ENCODE results near the gene FGR.

Gene FGR

DNA sequence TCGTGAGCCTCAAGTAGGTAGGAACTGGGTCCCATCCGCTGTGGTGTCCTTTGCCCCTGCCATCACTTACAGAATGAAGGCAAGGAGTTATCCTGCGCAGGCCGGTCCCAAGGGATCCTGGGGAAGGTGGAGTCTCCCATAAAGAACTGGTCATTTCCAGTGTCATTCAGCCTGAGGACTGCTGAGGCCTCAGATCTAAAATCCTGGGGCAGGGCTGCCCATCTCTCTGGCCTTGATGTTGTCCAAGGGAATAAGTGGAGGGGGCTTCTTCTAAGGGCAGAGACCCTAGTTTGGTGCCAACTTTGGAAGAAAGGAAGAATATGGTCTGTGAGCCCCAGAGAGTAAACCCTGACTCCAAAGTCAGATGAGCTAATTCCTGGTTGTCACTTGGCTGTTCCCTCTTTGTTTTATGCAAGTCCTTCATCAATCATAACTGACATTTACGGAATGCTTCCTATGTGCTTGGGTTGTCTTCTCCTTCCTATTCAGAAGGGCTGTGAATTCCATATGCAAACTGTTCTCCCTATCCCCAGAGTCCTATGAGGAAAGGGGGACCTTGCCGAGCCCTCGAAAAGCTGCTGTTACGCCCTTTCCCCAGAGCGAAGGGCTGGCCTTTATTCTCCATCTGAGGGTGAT, 30.1 kb upstream of the FGR start:
- Mint-ChIP-seq H3K36me3 (ENCODE audit: low read depth) (peaks cover 5% of the 10 kb centered on the region), H3K4me3 (no peak overlapping the region), H3K9me3 (no peaks in the 10 kb centered on the region), H3K4me1 (peaks cover 50% of the 10 kb centered on the region), H3K27me3 (no peaks in the 10 kb centered on the region), H3K27ac (no peak overlapping the region)
- ATAC-seq (no peak), DNase-seq (no peak)

DNA sequence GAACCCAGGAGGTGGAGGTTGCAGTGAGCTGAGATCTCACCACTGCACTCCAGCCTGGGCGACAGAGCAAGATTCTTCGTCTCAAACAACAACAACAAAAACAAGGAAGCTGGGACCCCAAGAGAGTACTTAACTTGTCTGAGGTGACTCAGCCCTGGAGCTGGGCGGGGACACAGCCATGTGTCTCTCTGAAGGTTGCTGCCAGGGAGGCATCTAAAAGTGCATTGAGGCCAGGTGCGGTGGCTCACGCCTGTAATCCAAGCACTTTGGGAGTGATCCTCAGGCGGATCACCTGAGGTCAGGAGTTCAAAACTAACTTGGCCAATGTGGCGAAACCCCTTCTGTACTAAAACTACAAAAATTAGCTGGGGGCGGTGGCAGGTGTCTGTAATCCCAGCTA, 29.3 kb upstream of the FGR start:
- no peak for DNase-seq
- H3K36me3 Mint-ChIP-seq (ENCODE audit: low read depth): peaks cover 5% of the 10 kb centered on the region
- no peaks in the 10 kb centered on the region for H3K27me3 Mint-ChIP-seq
- H3K4me3 Mint-ChIP-seq: no peak overlapping the region
- peaks cover 47% of the 10 kb centered on the region for H3K4me1 Mint-ChIP-seq
- no peak overlapping the region for H3K27ac Mint-ChIP-seq
- H3K9me3 Mint-ChIP-seq: no peaks in the 10 kb centered on the region
- no peak for ATAC-seq

DNA sequence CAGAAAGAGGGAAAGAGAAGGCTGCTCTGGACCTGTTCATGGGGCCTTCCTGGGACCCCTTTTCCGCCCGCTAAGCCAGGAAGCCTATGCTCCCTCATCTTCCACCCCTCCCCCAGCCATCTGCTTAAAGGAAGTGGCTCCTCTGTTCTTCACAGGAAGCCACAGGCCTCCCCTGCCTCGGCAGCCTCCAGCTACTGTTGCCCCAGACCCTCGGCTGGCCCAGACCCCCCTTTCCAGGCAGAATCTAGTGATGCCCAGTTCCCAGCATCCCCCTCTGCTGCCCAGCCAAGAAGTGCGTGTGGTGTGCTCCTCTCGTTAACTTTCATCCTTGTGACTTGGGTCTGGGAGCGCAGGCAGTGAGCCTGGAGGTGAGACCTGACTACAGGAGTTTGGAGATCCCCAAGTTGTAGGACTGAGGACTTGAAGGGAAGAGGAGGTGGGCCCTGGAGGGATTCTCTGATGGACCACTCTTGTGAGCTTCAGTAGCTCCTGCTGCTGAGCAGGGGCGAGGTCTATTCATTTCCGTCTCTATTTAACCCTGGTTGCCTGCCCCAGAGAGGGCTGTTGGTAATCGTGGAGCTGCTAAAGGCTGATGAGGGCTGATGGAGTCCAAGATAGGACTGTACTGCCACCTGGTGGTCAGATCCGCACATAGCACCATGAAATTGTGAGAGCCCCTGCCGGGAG, 27.9 kb upstream of the FGR start:
- Mint-ChIP-seq H3K9me3 (no peaks in the 10 kb centered on the region), H3K4me1 (peaks cover 53% of the 10 kb centered on the region)
- ATAC-seq: peak; percentile 82

DNA sequence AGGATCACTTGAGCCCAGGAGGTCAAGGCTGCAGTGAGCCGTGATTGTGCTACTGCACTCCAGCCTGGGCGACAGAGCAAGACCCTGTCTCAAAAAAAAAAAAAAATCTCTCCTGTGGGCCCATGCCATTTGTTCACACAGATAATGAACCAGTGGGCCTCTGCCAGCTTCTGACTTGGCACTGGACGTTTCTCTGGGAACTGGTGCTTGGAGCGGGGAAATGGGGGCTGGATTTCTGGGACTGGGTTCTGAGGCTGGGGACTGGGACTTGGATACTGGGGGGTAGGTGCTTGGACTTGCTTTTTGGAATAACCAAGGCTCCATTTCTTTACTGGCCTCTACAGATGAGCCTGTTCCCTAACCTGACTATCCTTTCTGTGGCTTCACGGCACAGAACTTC, 27.3 kb upstream of the FGR start:
- Mint-ChIP-seq H3K36me3 (ENCODE audit: low read depth) (peaks cover 2% of the 10 kb centered on the region), H3K27me3 (no peaks in the 10 kb centered on the region), H3K9me3 (no peaks in the 10 kb centered on the region), H3K27ac (peak overlapping the region; percentile 97), H3K4me1 (peaks cover 51% of the 10 kb centered on the region), H3K4me3 (peak overlapping the region; percentile 58)
- DNase-seq (no peak), ATAC-seq (no peak)

More for the DNA sequence above, 27.9 kb upstream of the FGR start:
- Mint-ChIP-seq H3K27me3 (no peaks in the 10 kb centered on the region), H3K27ac (peak overlapping the region; percentile 97), H3K36me3 (ENCODE audit: low read depth) (peaks cover 5% of the 10 kb centered on the region), H3K4me3 (peak overlapping the region; percentile 58)
- peak; percentile 93 for DNase-seq

DNA sequence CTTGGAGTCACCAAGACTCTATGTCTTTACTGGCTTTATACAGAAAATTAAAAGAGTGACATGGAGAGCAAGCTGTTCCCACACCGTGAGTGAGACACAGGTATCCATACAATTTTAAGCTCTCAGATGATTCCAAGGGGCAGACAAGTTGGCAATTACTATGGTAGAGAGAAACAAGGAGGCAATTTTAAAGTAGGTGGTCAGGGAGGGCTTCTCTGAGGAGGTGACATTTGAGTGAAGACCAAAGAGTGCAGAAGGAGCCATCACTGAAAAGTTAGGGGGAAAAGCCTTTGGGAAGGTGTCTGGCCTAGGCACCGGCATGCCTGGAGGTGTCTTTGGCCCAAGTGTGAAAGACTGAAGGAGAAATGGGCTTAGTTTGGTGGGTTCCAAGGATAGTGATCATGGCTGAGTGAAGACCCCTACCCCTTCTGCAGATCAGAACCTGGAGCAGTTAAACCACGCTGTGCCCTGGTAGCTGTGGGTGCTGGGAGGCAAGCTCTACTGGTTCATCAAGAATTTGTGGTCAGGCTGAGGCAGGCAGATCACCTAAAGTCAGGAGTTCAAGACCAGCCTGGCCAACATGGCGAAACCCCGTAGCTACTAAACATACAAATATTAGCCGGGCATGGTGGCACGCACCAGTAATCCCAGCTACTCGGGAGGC, 26.6 kb upstream of the FGR start:
- DNase-seq (no peak), ATAC-seq (no peak)
- Mint-ChIP-seq H3K27ac (peak overlapping the region; percentile 81), H3K36me3 (ENCODE audit: low read depth) (peaks cover 2% of the 10 kb centered on the region), H3K4me3 (peak overlapping the region; percentile 1), H3K27me3 (no peaks in the 10 kb centered on the region), H3K9me3 (no peaks in the 10 kb centered on the region), H3K4me1 (peaks cover 51% of the 10 kb centered on the region)

DNA sequence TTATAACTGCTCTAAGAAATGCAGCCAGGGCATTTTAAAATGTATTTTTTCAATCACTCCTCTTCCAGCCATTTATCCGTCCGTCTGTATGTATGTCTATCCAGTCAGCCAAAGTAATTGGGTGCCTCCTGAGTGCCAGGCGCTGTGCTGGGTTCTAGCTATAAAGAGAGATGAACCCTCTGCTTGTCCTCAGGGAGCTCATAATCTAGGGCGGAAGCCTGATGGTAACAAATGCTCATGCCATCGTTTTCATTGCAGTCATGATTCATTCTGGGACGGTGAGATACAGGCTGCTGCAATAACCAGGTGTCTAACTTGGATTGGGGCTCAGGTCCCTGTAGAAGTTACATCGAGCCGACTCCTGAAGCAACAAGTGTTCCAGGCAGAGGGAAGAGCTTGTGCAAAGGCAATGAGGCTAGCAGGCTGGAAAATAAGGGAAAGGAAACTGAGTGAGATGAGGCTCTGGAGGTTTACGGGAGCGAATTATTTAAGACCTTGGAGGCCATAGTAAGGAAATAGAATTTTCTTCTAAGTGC, 25.4 kb upstream of the FGR start:
- ATAC-seq (no peak), DNase-seq (no peak)
- H3K27me3 Mint-ChIP-seq: no peaks in the 10 kb centered on the region
- H3K36me3 Mint-ChIP-seq (ENCODE audit: low read depth): no peaks in the 10 kb centered on the region
- H3K9me3 Mint-ChIP-seq: no peaks in the 10 kb centered on the region
- peaks cover 55% of the 10 kb centered on the region for H3K4me1 Mint-ChIP-seq
- peak overlapping the region; percentile 77 for H3K4me3 Mint-ChIP-seq
- H3K27ac Mint-ChIP-seq: peak overlapping the region; percentile 81

DNA sequence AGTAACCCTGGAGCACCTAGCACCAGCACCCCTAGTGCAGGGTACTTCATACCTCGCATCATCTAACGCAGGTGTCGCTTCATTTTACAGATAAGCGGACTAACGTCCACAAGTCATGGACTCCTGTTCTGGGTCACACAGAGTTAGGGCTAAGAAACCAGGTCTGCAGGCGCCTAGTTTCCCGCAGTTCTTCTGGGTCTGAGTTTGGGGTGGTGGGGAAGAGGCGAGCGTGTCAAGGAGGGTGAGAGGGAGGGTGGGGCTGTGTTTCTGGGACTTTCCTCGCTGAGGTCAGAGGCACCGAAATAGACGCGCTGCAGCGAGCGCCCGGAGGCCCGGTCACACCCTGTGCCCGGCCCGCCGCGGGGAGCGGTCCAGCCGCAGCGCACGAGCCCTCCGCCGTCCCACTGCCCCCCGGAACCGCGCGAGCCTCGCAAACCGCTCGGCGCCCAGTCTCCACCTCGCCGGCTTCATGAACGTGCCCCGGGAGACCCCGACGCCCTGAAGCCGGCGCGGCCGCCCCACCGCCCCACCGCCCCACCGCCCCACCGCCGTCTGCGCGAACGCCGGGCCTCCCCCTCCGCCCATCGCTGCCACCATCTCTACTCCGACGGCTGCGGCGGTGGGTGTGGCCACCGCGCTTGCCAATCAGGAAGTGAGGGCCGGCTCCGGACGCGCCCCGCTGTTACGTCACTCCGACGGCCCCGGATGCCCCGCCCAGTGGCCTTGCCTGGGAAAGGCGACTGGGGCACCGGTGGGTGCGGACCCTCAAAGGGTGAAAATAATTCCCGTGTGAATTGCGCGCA, 24.7 kb upstream of the FGR start:
- Mint-ChIP-seq H3K4me3 (peak overlapping the region; percentile 77), H3K4me1 (peaks cover 59% of the 10 kb centered on the region), H3K9me3 (no peaks in the 10 kb centered on the region), H3K27ac (peak overlapping the region; percentile 93), H3K27me3 (no peaks in the 10 kb centered on the region), H3K36me3 (ENCODE audit: low read depth) (no peaks in the 10 kb centered on the region)
- peak; percentile 47 for ATAC-seq
- DNase-seq: peak; percentile 93

DNA sequence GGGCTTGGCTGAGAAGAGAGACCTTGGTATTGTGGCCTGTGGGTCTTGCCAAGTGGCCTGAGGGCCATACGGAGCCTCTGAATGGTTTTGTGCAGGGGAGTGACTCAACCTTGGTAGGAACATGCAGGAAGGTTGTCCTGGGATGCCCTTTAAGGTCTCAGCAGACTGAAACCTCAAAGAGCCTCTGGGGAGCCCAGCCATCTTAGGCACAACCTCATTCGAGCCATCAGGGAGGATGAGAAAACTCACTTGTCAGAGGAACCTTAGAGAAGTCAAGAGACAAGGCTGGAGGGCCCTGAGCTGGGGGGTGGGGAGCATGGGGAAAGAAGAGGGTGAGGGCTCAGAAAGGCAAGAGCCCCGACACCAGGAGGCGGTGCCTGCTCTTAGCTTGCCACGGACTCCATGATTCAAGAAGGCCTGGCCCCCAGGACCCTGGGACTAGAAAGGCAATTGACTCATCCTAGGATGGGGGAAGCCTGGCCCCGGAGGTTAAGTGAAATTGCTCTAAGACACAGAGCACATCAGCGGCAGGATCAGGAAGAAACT, 24.0 kb upstream of the FGR start:
- Mint-ChIP-seq H3K27me3 (no peaks in the 10 kb centered on the region), H3K27ac (peak overlapping the region; percentile 93), H3K36me3 (ENCODE audit: low read depth) (no peaks in the 10 kb centered on the region), H3K4me1 (peaks cover 59% of the 10 kb centered on the region), H3K4me3 (peak overlapping the region; percentile 77), H3K9me3 (no peaks in the 10 kb centered on the region)
- DNase-seq (peak; percentile 58), ATAC-seq (peak; percentile 50)

DNA sequence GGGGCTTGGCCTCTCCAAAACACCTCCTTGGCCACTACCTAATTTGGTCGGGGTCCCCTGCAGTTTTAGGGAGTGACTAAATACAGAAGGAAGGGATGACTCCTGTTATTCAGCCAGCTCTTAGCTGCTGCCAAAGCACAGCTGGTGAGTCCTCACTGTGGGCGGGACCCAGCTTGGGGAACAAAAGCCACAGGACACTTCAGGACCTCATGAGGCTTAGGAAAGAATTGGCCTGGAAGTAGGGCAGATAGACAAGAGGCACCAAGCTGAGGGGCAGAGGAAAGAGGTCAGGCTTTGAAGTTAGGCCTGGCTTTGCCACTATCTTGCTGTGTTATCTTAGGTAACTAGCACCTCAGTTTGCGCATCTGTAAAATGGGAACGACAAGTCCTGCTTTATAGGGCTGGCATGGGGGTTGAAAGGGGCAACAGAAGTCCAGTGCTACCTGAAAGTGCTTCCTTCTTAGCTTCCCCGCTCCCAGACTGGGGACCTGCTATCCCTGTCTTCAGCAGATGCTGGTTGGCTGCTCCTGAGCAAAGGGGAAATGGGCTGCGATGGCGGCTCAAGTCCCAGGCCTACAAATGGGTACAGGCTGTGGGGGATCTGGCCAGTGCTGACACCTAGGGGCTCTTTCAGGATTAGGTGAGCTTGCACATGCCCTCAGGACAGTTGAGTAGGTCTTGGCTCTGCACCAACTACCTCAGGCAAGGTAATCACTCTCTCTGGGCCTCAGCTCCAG, 21.3 kb upstream of the FGR start:
- peaks cover 40% of the 10 kb centered on the region for H3K4me1 Mint-ChIP-seq
- ATAC-seq (no peak), DNase-seq (no peak)
- peak overlapping the region; percentile 18 for H3K27ac Mint-ChIP-seq
- no peak overlapping the region for H3K4me3 Mint-ChIP-seq
- H3K27me3 Mint-ChIP-seq: no peaks in the 10 kb centered on the region
- no peaks in the 10 kb centered on the region for H3K36me3 Mint-ChIP-seq (ENCODE audit: low read depth)
- no peaks in the 10 kb centered on the region for H3K9me3 Mint-ChIP-seq

DNA sequence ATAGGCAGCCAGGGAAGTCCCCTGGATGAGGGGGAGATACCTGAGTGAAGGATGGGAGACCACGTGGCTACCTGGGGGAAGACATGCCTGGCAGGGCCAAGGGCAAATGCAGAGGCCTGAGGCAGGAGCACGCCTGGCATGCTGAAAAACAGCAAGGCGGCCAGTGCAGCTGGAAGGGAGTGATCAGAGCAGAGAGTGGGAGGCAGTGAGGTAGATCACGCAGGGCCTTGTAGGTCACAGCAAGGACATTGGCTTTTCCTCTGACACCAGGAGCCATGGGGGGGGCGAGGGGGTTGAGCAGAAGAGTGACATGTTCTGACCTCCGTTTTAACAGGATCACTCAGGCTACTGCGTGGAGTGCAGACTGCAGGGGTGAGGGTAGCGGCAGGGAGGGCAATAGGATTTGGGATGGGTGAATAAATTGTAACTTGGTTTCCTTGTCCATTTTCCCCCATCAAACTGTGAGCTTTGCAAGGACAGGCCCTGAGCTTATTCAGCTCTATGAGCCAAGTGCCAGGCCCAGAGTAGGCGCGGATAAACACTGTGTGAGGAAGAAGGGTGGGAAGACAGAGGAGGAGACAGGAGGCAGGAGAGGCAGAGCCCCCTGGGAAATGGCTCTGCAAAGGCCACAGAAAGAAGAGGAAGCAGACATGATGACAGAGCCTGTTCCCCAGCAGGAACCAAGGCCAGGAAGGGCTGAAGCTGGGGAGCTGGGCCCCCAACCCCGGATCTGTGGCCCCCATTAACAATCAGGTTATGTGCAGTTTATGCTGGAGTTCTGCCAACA, 20.4 kb upstream of the FGR start:
- Mint-ChIP-seq H3K4me1 (peaks cover 40% of the 10 kb centered on the region), H3K27ac (peak overlapping the region; percentile 72), H3K4me3 (no peak overlapping the region), H3K27me3 (no peaks in the 10 kb centered on the region), H3K36me3 (ENCODE audit: low read depth) (no peaks in the 10 kb centered on the region), H3K9me3 (no peaks in the 10 kb centered on the region)
- ATAC-seq (no peak), DNase-seq (no peak)

DNA sequence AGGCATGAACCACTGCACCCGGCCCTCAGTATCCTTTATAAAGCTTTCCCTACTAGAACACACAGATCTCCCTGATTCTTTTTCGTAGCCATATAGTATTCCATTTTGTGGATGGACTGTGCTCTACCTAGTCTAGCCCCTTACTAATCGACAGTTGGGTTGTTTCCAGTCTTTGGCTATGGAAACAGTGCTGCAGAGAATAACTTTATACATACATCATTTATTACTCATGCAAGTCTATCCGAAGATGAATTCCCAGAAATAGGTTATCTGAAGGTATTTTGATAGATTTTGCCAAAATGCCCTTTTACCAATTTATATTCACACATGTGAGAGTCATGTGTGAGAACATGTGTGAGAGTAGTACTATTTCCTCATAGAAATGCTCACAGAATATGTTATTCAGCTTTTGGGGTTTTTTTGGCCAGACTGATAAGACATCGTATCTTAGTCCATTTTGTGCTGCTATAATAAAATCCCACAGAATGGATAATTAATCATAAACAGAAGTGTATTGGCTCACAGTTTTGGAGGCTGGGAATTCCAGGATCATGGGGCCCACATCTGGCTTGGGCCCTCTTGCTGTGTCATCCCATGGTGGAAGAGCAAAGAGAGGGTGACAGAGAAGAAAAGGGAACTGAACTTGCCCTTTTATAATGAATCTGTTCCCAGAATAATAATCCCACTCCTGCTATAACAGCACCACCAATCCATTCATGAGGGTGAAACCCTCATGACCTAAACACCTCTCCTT, 17.3 kb upstream of the FGR start:
- Mint-ChIP-seq H3K9me3 (no peaks in the 10 kb centered on the region), H3K36me3 (ENCODE audit: low read depth) (no peaks in the 10 kb centered on the region), H3K4me3 (no peak overlapping the region), H3K27me3 (no peaks in the 10 kb centered on the region), H3K27ac (no peak overlapping the region), H3K4me1 (peaks cover 28% of the 10 kb centered on the region)
- DNase-seq (no peak), ATAC-seq (no peak)

DNA sequence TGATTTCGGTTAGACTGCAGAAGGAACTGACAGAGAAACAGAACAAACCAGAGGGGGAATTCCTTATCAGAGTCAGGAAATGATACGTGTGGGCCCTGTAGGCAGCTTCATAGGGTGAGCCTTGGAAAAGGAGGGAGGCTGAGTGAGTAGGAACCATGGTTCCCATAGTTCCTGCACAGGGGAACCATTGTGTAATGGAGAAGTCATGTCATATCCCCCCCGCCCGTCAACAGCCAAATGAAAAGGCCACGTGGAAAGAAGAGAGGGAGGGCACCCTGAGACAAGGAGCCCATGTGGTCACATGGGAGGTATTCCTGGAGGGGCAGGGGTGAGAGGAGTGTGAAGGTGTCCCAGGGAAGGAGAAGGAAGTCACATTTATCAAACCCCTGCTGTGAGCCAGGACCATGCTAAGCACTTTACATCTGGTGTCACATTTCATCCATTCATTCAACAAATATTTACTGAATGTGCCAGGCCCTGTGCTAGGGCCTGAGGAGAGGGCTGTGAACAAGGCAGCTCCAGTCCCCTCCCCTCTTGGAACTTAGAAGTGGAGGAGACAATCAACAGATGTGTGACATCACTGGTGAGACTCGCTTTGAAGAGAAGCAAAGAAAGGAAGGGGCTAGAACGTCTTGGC, 15.7 kb upstream of the FGR start:
- Mint-ChIP-seq H3K4me3 (no peak overlapping the region), H3K36me3 (ENCODE audit: low read depth) (no peaks in the 10 kb centered on the region), H3K27ac (peak overlapping the region; percentile 69), H3K4me1 (peaks cover 24% of the 10 kb centered on the region), H3K27me3 (no peaks in the 10 kb centered on the region), H3K9me3 (no peaks in the 10 kb centered on the region)
- peak; percentile 66 for ATAC-seq
- no peak for DNase-seq
